Skeletal muscle tissue (tissue), 4 donors: ENCODE results near the gene CDK5RAP3. TPM values are rescaled to one million over a fixed set of nuclear protein-coding genes. Genes with fewer than 3 reads are reported as not detected.
"Not testable (repeated sequence)": the region's sequence is repeated elsewhere in the genome, so short reads cannot be mapped to it uniquely, and the experiment has no call there.

ENCODE experiments used
- H3K27ac ChIP-seq: one replicate; pipeline ENCODE4 v1.7.0; 2013; ENCODE audit warnings: mild to moderate bottlenecking, low read depth, low read length, inconsistent platforms
- H3K27me3 ChIP-seq, 3 donors: one replicate each; pipeline ENCODE4 v1.7.0; 2013; ENCODE audit warnings: low read length in 3 of 3; ENCODE audit not compliant: control insufficient read depth in 3 of 3, insufficient read depth in 3 of 3
- H3K36me3 ChIP-seq, 3 donors: one replicate each; pipeline ENCODE4 v1.7.0; 2013; ENCODE audit warnings: low read length in 3 of 3; ENCODE audit not compliant: control insufficient read depth in 3 of 3, insufficient read depth in 3 of 3
- H3K4me1 ChIP-seq, 3 donors: one replicate each; pipeline ENCODE4 v1.7.0; 2013; ENCODE audit warnings: low read length in 3 of 3, mild to moderate bottlenecking in 3 of 3; ENCODE audit not compliant: control insufficient read depth in 3 of 3, insufficient read depth in 3 of 3
- H3K4me3 ChIP-seq, 3 donors: one replicate each; pipeline ENCODE4 v1.7.0; 2013; ENCODE audit warnings: low read length in 3 of 3
- H3K9ac ChIP-seq, 3 donors: one replicate each; pipeline ENCODE4 v1.7.0; 2013; ENCODE audit warnings: low read length in 3 of 3, mild to moderate bottlenecking in 3 of 3, moderate library complexity in 2 of 3, low read depth in 1 of 3
- H3K9me3 ChIP-seq, 3 donors: one replicate each; pipeline ENCODE4 v1.7.0; 2013; ENCODE audit warnings: low read length in 3 of 3; ENCODE audit not compliant: control insufficient read depth in 3 of 3
- total RNA-seq: library from RNA; depleted of rRNA; stranded (reverse); fragments of >200 nt; gene quantifications from one replicate; pipeline ENCODE4 v1.2.3, GENCODE V29; 2014
- donor health status: Osteomylitis.

Gene CDK5RAP3
- total RNA-seq, 1 donor from 2014 or later, result 59.0 TPM

DNA sequence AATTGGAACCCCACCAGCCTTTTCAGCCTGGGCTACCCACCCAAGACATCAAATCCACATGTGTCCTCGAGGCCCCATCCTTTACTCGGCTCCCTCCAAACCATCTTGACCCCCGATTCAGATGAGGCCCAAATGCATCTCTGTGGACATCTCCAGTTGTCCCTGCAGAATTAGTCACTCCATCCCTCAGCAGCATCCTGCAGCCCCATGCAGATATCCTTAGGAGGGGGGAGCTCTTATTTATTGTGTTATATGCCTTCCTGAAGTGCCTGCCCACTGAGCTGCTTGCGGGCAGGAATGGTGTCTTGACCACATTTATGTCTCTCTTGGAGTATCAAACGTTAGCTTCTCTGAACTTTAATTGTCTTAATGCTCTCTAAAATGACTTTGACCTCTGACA is 15.6 kb downstream of the CDK5RAP3 start:
- Histone ChIP-seq H3K4me3 (no peak overlapping the region), H3K4me1 (peaks cover 2 to 7% (median 4%) of the 10 kb centered on the region in 3 donors), H3K36me3 (peaks cover 16 to 23% (median 16%) of the 10 kb centered on the region in 3 donors), H3K27ac (no peak overlapping the region), H3K9ac (no peak overlapping the region), H3K27me3 (no peaks in the 10 kb centered on the region), H3K9me3 (no peaks in the 10 kb centered on the region)

DNA sequence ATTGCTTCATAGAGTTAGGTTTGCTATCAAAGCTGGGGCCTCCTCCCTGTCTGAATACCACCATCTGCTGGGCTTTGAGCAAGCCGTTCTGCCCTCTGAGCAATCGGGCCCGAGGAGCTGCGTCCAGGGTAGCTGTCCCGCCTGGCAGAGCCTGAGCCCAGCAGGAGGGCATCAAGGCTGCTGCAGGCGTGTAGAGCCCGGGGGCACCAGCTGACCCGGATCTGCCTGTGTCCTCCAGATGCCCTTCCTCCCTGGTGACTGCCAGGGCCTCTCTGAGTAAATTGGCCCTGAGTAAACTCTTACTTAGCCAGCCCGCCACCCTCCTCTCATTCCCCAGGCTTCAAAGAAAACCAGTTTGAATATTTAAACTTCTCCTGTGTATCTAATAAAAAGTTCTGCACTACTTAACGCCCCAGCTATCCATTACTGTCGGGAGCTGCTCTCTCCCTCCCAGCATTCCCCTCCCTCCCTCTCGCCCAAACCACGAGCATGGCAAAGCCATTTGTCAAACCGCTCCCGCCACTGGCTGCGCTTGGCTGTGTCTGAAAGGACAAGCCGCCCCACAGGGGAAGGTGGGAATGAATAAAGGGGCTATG is 16.4 kb downstream of the CDK5RAP3 start:
- no peak overlapping the region for H3K27ac ChIP-seq

DNA sequence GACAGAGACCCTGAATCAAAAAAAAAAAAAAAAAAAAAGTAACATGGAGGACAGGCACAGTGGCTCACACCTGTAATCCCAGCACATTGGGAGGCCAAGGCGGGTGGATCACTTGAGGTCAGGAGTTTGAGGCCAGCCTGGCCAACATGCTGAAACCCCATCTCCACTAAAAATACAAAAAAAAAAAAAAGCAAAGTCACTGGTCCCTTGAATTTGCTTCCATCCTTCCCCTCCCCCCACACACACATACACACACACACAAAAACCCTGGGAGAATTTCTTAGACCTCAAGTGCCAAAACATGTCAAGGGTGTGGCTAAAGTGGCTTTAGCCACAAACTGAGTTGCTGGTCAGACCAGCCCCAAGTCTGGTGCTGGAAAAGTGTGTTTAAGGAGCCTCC is 17.5 kb downstream of the CDK5RAP3 start:
- not testable (repeated sequence) for H3K4me3 ChIP-seq, H3K27ac ChIP-seq, H3K9ac ChIP-seq, H3K36me3 ChIP-seq, H3K27me3 ChIP-seq, H3K9me3 ChIP-seq, H3K4me1 ChIP-seq

More for the DNA sequence above, 16.4 kb downstream of the CDK5RAP3 start:
- H3K4me1 ChIP-seq, result peaks cover 2 to 7% (median 4%) of the 10 kb centered on the region in 3 donors
- H3K9me3 ChIP-seq, result no peaks in the 10 kb centered on the region
- H3K27me3 ChIP-seq, result no peaks in the 10 kb centered on the region
- no peak overlapping the region for H3K4me3 ChIP-seq
- H3K9ac ChIP-seq, result peak overlapping the region in 2 of 3 donors; percentile 13 to 33
- H3K36me3 ChIP-seq, result peaks cover 9 to 15% (median 13%) of the 10 kb centered on the region in 3 donors

DNA sequence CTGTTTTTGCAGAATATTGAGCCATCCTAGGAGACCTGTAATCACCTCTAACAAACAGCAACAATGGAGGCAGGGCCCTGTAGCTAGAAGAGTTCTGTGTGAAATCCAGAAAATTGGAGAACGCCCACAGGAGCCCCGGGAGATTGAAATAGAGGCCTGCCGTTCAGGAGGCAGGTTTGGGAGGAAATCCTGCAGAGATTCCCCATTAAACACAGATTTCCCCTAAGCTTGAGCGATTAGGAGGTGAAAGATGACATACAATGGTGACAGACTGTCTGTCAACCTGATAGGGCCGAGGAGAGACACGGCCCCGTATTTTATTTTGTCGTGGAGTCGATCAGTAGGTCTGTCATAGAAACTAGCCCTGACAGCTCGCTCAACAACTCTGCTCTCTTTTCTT is 18.2 kb downstream of the CDK5RAP3 start:
- Histone ChIP-seq H3K27me3 (peaks cover 0 to 3% (median 0%) of the 10 kb centered on the region in 3 donors), H3K4me1 (peaks cover 0 to 5% (median 0%) of the 10 kb centered on the region in 3 donors), H3K36me3 (no peaks in the 10 kb centered on the region), H3K9me3 (no peaks in the 10 kb centered on the region), H3K27ac (no peak overlapping the region), H3K4me3 (no peak overlapping the region), H3K9ac (no peak overlapping the region)

- Histone ChIP-seq H3K4me3 (no peak overlapping the region), H3K9ac (no peak overlapping the region), H3K27ac (no peak overlapping the region), H3K27me3 (peaks cover 0 to 3% (median 0%) of the 10 kb centered on the region in 3 donors), H3K36me3 (no peaks in the 10 kb centered on the region), H3K9me3 (no peaks in the 10 kb centered on the region), H3K4me1 (peaks cover 0 to 5% (median 0%) of the 10 kb centered on the region in 3 donors)
Measured at GRCh38 chr17:47989700-47990099, 18.8 kb downstream of the CDK5RAP3 start.

DNA sequence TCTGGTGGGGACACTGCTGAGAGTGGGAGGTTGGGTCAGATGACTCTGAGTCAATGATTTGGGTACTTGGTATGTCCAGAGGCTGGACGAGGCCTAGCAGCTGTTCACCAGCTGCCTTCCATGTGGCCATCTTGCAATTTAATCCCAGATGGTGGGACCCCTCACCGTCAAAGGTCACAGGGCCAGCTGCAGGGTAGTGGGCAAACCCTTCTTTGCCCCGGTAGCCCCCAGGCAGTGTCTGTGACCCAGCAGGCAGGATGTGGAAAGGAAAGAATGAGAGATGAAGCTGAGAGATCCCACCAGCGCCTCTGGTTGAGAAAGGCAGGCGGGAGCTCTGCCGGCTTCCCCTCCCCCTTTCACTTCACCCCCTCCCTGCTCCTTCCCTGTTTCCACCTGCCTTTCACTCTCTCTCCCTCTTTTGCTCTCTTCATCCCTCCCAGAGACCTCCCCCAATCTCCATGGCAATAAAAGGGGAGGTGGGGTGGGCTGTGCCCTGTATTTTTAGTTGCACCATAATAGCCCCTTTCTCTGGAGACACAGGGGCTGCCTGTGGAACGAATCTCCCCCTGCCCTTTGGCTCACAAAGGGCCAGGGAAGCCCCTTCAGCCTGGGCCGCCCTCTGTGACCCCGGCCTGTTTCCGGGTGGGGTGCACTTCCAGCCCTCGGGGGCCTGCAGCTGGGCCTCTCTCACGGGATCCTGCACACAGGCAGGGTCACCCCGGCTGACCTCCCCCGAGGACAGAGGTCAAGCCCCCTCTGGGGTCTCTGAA is 20.2 kb downstream of the CDK5RAP3 start:
- Histone ChIP-seq H3K4me3 (no peak overlapping the region), H3K9ac (no peak overlapping the region), H3K9me3 (no peaks in the 10 kb centered on the region), H3K4me1 (peaks cover 0 to 5% (median 0%) of the 10 kb centered on the region in 3 donors), H3K36me3 (no peaks in the 10 kb centered on the region), H3K27me3 (peaks cover 0 to 6% (median 0%) of the 10 kb centered on the region in 3 donors), H3K27ac (no peak overlapping the region)

DNA sequence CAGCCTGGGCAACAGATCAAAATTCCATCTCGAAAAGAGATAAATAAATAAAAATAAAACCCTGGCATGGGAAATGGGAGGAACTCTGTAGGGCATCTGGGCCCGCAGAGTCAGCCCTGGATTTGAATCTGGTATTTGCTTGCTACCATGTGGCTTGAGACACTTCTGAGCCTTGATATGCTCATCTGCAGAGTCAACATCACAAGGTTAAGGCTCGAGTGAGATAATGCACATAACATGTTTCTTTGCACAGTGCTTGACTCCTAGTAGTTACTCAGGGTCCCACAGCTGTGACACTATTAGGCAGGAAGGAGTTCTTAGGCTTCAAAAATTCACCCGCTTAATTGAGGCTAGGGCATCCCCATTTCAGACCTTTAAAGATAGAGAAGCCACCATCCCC is 21.3 kb downstream of the CDK5RAP3 start:
- no peaks in the 10 kb centered on the region for H3K36me3 ChIP-seq
- no peak overlapping the region for H3K4me3 ChIP-seq
- H3K27me3 ChIP-seq, result peaks cover 0 to 6% (median 0%) of the 10 kb centered on the region in 3 donors
- peaks cover 0 to 5% (median 0%) of the 10 kb centered on the region in 3 donors for H3K4me1 ChIP-seq
- H3K9me3 ChIP-seq, result no peaks in the 10 kb centered on the region
- H3K27ac ChIP-seq, result no peak overlapping the region
- no peak overlapping the region for H3K9ac ChIP-seq

DNA sequence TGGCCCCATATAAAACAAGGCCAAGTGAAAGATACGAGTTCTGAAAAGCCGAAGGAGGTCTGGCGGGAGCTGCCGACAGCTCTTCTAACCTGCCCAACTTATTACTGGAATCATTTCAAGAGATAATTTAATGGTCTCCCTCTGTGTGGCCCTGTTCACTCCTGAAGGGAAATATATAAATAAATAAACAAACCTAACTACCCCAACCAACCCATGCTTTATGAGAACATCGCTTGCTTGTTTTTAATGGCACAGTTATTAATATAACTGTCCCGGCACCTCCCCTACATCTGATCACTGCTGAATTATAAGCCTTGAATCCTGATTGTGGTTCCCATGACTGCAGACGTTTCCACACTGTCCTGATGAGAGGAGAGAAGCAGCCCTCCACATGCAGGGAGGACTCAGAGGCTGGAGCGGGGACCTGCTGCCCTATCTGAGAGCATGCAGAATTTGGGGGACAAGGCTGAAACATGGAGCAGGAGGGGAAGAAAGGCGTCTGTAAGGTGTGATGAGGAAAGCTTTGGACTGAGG is 22.2 kb downstream of the CDK5RAP3 start:
- Histone ChIP-seq H3K4me3 (no peak overlapping the region), H3K27ac (no peak overlapping the region), H3K36me3 (no peaks in the 10 kb centered on the region), H3K27me3 (peaks cover 0 to 6% (median 0%) of the 10 kb centered on the region in 3 donors), H3K4me1 (no peaks in the 10 kb centered on the region), H3K9ac (no peak overlapping the region), H3K9me3 (no peaks in the 10 kb centered on the region)

DNA sequence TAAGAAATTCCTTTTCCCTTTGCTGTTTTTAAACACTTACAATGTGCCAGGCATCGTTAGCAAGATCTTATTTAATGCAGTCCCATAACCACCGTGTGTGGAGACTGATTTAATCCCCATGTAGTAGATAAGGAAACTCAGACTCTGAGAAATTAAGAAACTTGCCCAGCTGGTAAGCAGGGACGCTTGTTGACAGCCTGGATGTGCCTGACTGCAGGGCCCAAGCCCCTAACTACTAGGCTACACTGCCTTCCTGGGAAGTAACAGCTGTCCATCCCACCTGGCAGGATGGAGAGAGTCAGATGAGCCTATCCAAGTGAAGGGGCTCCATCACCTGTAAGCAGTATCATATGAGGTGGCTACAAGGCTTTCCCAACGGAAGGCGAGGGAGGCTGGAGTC is 23.1 kb downstream of the CDK5RAP3 start:
- H3K36me3 ChIP-seq, result no peaks in the 10 kb centered on the region
- peaks cover 0 to 6% (median 0%) of the 10 kb centered on the region in 3 donors for H3K27me3 ChIP-seq

GRCh38 chr17:47994724-47995123 is 23.8 kb downstream of the CDK5RAP3 start:
- H3K27me3 ChIP-seq, result peaks cover 0 to 6% (median 0%) of the 10 kb centered on the region in 3 donors
- no peak overlapping the region for H3K9ac ChIP-seq
- no peaks in the 10 kb centered on the region for H3K4me1 ChIP-seq
- H3K9me3 ChIP-seq, result no peaks in the 10 kb centered on the region
- H3K27ac ChIP-seq, result no peak overlapping the region
- H3K36me3 ChIP-seq, result no peaks in the 10 kb centered on the region
- no peak overlapping the region for H3K4me3 ChIP-seq

More for the DNA sequence above, 23.1 kb downstream of the CDK5RAP3 start:
- H3K27ac ChIP-seq, result no peak overlapping the region
- H3K9ac ChIP-seq, result no peak overlapping the region
- no peaks in the 10 kb centered on the region for H3K9me3 ChIP-seq
- H3K4me3 ChIP-seq, result no peak overlapping the region
- H3K4me1 ChIP-seq, result no peaks in the 10 kb centered on the region
